ENCODE data around the gene HIF1A.

DNA sequence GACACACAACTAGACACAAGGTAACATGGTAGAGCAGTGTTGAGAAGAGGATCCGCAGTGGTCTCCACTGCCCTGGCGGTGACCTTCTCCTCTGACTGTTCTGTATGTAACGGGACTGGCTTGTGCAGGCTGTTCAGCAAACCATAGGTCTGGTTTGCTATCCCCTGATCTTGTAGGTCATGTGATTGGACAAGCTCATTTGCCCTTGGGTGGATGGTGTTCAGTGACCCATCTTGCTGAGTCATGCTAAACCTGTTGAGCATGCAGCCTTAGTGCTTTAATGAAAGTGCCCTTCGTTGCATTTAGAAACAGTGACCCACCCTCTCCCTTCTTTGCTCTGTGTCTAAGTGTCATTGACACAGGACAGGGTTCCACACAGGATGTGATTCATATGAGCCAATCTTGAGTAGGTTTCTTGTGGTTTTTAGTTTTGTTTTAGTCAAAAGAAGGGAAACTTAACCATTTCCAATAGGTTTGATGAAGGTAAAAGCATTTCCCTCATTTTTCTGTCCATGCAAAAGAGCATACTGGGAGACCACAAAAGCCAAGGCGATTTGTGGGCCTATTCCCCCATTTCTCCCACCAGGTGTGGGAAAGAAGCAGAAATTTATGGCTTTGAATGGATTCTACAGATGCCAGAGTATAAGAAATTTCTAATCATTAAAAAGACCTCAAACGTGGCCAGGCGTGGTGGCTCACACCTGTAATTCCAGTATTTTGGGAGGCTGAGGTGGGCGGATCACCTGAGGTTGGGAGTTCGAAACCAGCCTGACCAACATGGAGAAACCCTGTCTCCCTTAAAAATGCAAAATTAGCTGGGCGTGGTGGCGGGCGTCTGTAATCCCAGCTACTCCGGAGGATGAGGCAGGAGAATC, 32.6 kb upstream of the HIF1A start:
- TF ChIP-seq, protein P1, sequence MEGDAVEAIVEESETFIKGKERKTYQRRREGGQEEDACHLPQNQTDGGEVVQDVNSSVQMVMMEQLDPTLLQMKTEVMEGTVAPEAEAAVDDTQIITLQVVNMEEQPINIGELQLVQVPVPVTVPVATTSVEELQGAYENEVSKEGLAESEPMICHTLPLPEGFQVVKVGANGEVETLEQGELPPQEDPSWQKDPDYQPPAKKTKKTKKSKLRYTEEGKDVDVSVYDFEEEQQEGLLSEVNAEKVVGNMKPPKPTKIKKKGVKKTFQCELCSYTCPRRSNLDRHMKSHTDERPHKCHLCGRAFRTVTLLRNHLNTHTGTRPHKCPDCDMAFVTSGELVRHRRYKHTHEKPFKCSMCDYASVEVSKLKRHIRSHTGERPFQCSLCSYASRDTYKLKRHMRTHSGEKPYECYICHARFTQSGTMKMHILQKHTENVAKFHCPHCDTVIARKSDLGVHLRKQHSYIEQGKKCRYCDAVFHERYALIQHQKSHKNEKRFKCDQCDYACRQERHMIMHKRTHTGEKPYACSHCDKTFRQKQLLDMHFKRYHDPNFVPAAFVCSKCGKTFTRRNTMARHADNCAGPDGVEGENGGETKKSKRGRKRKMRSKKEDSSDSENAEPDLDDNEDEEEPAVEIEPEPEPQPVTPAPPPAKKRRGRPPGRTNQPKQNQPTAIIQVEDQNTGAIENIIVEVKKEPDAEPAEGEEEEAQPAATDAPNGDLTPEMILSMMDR (IDR thresholded peaks at IDR 0.05; ENCODE audit: insufficient read depth, low read length, poor library complexity, severe bottlenecking) = no peak
- TF ChIP-seq EZH2phosphoT487 (conservative IDR thresholded peaks at IDR 0.05; ENCODE audit: low read length) = no peak
